Caco-2 (cell line): ENCODE measurements around the gene ELAVL3. TPM values are rescaled to one million over a fixed set of nuclear protein-coding genes. Genes with fewer than 3 reads are reported as not detected.

ENCODE experiments used
- BruUV-seq: library from RNA; stranded (reverse); fragments of 400-500 nt; replicated peaks from 2 replicates; lab custom pipeline; 2021; lab: Mats Ljungman, UMichigan
- CTCF ChIA-PET: fragments of 300-600 bp; sonication (Branson Sonifier 250); formaldehyde crosslinking; loops from one replicate; lab custom pipeline; 2022; ENCODE audit warnings: antibody characterized with exemption; lab: Charles Lee
- POLR2A ChIA-PET: fragments of 300-600 bp; sonication (Branson Sonifier 250); formaldehyde crosslinking; loops from one replicate; lab custom pipeline; 2022; ENCODE audit warnings: antibody characterized with exemption; lab: Charles Lee
- DNase-seq, 2 experiments: peaks; one replicate each; pipeline versions ENCODE4 v3.0.0 to v3.0.0-alpha.2; 2020 to 2022
- H3K27me3 ChIP-seq: replicated peaks from 2 replicates; pipeline ENCODE4 v1.6.0; 2011; ENCODE audit warnings: low read length; ENCODE audit not compliant: control insufficient read depth, insufficient read depth
- H3K36me3 ChIP-seq: 2 replicates; pipeline ENCODE4 v1.5.1; 2011; ENCODE audit warnings: low read length; ENCODE audit not compliant: control insufficient read depth, insufficient read depth
- H3K4me1 ChIP-seq: fragments of 250-450 bp; sonication (Bioruptor Pico); 2 replicates; pipeline ENCODE4 v1.5.1; 2020; ENCODE audit warnings: mild to moderate bottlenecking
- H3K4me3 ChIP-seq: 2 replicates; pipeline ENCODE4 v1.5.1; 2011; ENCODE audit warnings: low read depth, mild to moderate bottlenecking, control low read depth, low read length
- H3K9me3 ChIP-seq: fragments of 250-450 bp; sonication (Bioruptor Pico); 2 replicates; pipeline ENCODE4 v1.5.1; 2020; ENCODE audit warnings: mild to moderate bottlenecking, moderate library complexity
- H3K27ac Mint-ChIP-seq: one replicate; pipeline ENCODE4 v1.8.0; 2022; ENCODE audit warnings: mixed read lengths; ENCODE audit not compliant: unreplicated experiment
- H3K27me3 Mint-ChIP-seq: one replicate; pipeline ENCODE4 v1.8.0; 2022; ENCODE audit warnings: mixed read lengths; ENCODE audit not compliant: insufficient read depth, unreplicated experiment
- H3K36me3 Mint-ChIP-seq: one replicate; pipeline ENCODE4 v1.8.0; 2022; ENCODE audit warnings: mild to moderate bottlenecking, mixed read lengths; ENCODE audit not compliant: insufficient read depth, unreplicated experiment
- H3K4me1 Mint-ChIP-seq: one replicate; pipeline ENCODE4 v1.8.0; 2022; ENCODE audit warnings: low read depth, mixed read lengths; ENCODE audit not compliant: unreplicated experiment
- H3K4me3 Mint-ChIP-seq: one replicate; pipeline ENCODE4 v1.8.0; 2022; ENCODE audit warnings: mild to moderate bottlenecking, moderate library complexity, mixed read lengths; ENCODE audit not compliant: unreplicated experiment
- H3K9me3 Mint-ChIP-seq: one replicate; pipeline ENCODE4 v1.8.0; 2022; ENCODE audit warnings: mixed read lengths; ENCODE audit not compliant: unreplicated experiment
- intact Hi-C: fragments of 100-400 bp; cut with micrococcal nuclease; formaldehyde crosslinking; loops from one replicate; pipeline ENCODE4 v1.10.0; 2022; ENCODE audit not compliant: unreplicated experiment
- total RNA-seq: library from RNA; stranded (reverse); gene quantifications from 2 replicates; pipeline ENCODE4 v1.2.3, GENCODE V29; 2022
- TF ChIP-seq, protein P1 (sequence below), 2 experiments: fragments of 200-600 bp in 1 of 2; IDR thresholded peaks; 1 replicate in 1 of 2; 2 replicates in 1 of 2; pipeline versions ENCODE4 v1.5.1 to v1.8.0; 2011 to 2022; ENCODE audit warnings: antibody characterized with exemption in 1 of 2, control low read depth in 1 of 2, inconsistent platforms in 1 of 2, low read depth in 1 of 2, low read length in 1 of 2, mild to moderate bottlenecking in 1 of 2, moderate library complexity in 1 of 2; ENCODE audit not compliant: insufficient read depth in 1 of 2, severe bottlenecking in 1 of 2, unreplicated experiment in 1 of 2

ELAVL3 gene
- total RNA-seq, 1 experiment from 2014 or later: not detected

GRCh38 chr19:11485245-11485837 is 4.5 kb upstream of the ELAVL3 start:
- no peak overlapping the region for H3K4me3 Mint-ChIP-seq
- H3K36me3 Mint-ChIP-seq: peaks cover 20% of the 10 kb centered on the region
- DNase-seq: no peak
- H3K27me3 Mint-ChIP-seq: peaks cover 6% of the 10 kb centered on the region
- H3K9me3 ChIP-seq: no peaks in the 10 kb centered on the region
- ChIA-PET CTCF (no interaction called here), POLR2A (no interaction called here)
- no peak overlapping the region for H3K27ac Mint-ChIP-seq
- intact Hi-C loops: no loop called here
- BruUV-seq: no TSS peak
- no peaks in the 10 kb centered on the region; the same call in 1 of the 2 replicates for H3K27me3 ChIP-seq
- no peaks in the 10 kb centered on the region for H3K36me3 ChIP-seq
- no peak overlapping the region for H3K4me3 ChIP-seq
- peaks cover 16% of the 10 kb centered on the region for H3K4me1 ChIP-seq
- no peaks in the 10 kb centered on the region for H3K4me1 Mint-ChIP-seq
- no peaks in the 10 kb centered on the region for H3K9me3 Mint-ChIP-seq
- TF ChIP-seq, protein P1, sequence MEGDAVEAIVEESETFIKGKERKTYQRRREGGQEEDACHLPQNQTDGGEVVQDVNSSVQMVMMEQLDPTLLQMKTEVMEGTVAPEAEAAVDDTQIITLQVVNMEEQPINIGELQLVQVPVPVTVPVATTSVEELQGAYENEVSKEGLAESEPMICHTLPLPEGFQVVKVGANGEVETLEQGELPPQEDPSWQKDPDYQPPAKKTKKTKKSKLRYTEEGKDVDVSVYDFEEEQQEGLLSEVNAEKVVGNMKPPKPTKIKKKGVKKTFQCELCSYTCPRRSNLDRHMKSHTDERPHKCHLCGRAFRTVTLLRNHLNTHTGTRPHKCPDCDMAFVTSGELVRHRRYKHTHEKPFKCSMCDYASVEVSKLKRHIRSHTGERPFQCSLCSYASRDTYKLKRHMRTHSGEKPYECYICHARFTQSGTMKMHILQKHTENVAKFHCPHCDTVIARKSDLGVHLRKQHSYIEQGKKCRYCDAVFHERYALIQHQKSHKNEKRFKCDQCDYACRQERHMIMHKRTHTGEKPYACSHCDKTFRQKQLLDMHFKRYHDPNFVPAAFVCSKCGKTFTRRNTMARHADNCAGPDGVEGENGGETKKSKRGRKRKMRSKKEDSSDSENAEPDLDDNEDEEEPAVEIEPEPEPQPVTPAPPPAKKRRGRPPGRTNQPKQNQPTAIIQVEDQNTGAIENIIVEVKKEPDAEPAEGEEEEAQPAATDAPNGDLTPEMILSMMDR (IDR thresholded peaks at IDR 0.05; ENCODE audit: insufficient read depth in 1 of 2, low read depth in 1 of 2, low read length in 1 of 2, severe bottlenecking in 1 of 2, unreplicated experiment in 1 of 2): no peak

DNA sequence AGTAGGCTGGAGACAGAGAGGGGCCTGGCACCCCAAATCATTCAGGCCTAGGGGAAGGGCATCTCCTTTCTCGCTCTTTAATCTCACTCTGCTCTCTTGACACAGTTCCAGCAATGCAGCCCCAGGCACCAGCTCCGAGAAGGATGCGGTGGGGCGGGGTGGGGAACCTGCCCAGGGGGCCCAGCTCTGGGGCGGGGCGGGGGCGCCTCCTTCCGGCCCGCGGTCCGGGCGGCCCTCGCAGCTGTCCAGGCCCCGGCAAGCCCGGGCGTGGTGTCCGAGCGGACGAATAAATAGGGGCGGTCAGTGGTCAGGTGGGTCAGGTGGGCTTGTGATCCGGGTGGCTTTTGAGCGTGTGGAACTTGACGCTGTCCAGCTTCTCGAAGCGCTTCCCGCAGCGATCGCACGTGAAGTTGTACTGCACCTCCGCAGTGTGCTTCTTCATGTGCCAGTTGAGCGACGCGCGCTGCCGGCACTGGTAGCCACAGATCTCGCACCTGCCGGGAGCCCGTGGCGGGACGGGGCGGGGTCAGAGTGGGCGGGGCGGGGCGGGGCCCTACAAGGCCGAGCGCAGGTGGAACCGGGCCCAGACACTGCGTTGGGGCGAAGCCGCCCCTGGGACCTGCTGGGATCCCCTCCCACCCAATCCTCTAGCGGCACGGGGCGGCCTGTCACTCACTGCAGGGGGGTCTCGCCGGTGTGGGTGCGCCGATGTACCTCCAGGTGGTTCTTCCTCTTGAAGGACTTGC is 2.7 kb upstream of the ELAVL3 start:
- Histone ChIP-seq H3K4me1 (peaks cover 16% of the 10 kb centered on the region), H3K27me3 (no peaks in the 10 kb centered on the region; the same call in 1 of the 2 replicates), H3K4me3 (no peak overlapping the region), H3K36me3 (no peaks in the 10 kb centered on the region), H3K9me3 (no peaks in the 10 kb centered on the region)
- ChIA-PET CTCF (interaction anchor here (0.6 to 1.7 kb wide), 4 partner anchors 43 to 109 kb away, joined by 5 to 16 read pairs (median 8); partner anchors contain the start of gene SWSAP1), POLR2A (interaction anchor here (1.6 kb wide), 1 partner anchor 65 kb away, joined by 5 read pairs; the partner anchor contains the start of gene RGL3)
- Mint-ChIP-seq H3K9me3 (no peaks in the 10 kb centered on the region), H3K4me1 (no peaks in the 10 kb centered on the region), H3K27me3 (peaks cover 7% of the 10 kb centered on the region), H3K4me3 (no peak overlapping the region), H3K27ac (no peak overlapping the region), H3K36me3 (peaks cover 20% of the 10 kb centered on the region)
- DNase-seq: no peak
- no TSS peak for BruUV-seq
- TF ChIP-seq, protein P1 (IDR thresholded peaks at IDR 0.05; ENCODE audit: insufficient read depth in 1 of 2, low read depth in 1 of 2, low read length in 1 of 2, severe bottlenecking in 1 of 2, unreplicated experiment in 1 of 2): no peak
- intact Hi-C loops: no loop called here

DNA sequence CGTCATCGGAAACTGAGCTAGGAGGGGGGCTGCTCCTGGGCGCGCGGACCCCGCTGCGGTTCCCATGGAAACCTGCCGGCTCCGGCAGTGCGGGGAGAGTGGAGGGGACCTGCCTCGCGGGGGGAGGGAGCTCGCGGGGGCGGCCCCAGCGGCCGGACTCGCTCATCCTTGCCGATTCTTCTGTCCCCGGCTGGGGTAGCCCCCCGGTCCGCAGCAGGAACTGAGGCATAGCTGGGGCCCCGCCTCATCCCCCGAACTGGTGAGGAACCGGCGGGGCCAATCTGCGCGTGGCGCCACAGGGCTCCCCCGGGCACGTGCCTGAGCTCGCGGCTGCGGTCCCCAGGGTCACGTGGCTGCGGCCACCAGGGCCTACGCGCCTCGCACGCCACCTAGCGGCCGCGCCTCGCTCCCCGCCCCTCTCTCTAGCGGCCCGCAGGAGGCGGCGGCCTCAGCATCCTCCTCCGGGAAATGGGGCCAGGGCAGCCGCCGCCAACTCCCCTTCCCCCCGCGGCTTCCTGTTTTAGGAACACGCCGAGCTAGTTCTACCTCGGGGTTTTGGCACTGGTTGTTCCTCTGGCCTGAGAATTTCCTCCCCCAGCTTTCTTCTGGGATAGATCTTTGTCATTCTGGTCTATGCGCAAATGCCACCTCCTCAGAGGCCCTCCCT is 1.7 kb upstream of the ELAVL3 start:
- intact Hi-C loops: loop anchor here (1.0 kb wide), 2 partner anchors 101 to 189 kb away; no protein-coding TSS in a partner anchor
- TF ChIP-seq, protein P1 (IDR thresholded peaks at IDR 0.05; ENCODE audit: insufficient read depth in 1 of 2, low read depth in 1 of 2, low read length in 1 of 2, severe bottlenecking in 1 of 2, unreplicated experiment in 1 of 2): peak; percentile 81 to 91
- H3K27me3 Mint-ChIP-seq: peaks cover 9% of the 10 kb centered on the region
- CTCF ChIA-PET: interaction anchor here (0.5 to 1.7 kb wide), 14 partner anchors 8 to 170 kb away, joined by 3 to 42 read pairs (median 4); partner anchors contain the start of genes ECSIT, ODAD3, PRKCSH and SWSAP1
- peaks cover 20% of the 10 kb centered on the region for H3K36me3 Mint-ChIP-seq
- Histone ChIP-seq H3K36me3 (no peaks in the 10 kb centered on the region), H3K4me3 (peak overlapping the region; percentile 45), H3K4me1 (peaks cover 16% of the 10 kb centered on the region), H3K9me3 (no peaks in the 10 kb centered on the region), H3K27me3 (no peaks in the 10 kb centered on the region; the same call in 1 of the 2 replicates)
- no TSS peak for BruUV-seq
- no peaks in the 10 kb centered on the region for H3K4me1 Mint-ChIP-seq
- POLR2A ChIA-PET: interaction anchor here (1.0 to 1.6 kb wide), 5 partner anchors 8 to 108 kb away, joined by 3 to 7 read pairs (median 5); partner anchors contain the start of genes RGL3 and SWSAP1
- peak overlapping the region; percentile 71 for H3K4me3 Mint-ChIP-seq
- H3K27ac Mint-ChIP-seq: peak overlapping the region; percentile 19
- no peaks in the 10 kb centered on the region for H3K9me3 Mint-ChIP-seq
- DNase-seq: peak; percentile 78 to 88
